IMR-90 (cell line): ENCODE measurements around the gene SIK3. TPM values are rescaled to one million over a fixed set of nuclear protein-coding genes. Genes with fewer than 3 reads are reported as not detected.
A peak's percentile ranks its signal among the peaks of the same experiment; 100 is the strongest.

Experiments
- ATAC-seq: fragments of 200-7000 bp; cut with Tn5 transposase; 2 replicates; pipeline ENCODE4 v1.9.1; 2020; ENCODE audit warnings: low read depth, mild to moderate bottlenecking, moderate library complexity
- BruUV-seq: library from RNA; stranded (reverse); fragments of 400-500 nt; replicated peaks from 2 replicates; lab custom pipeline; 2021; lab: Mats Ljungman, UMichigan
- CTCF ChIA-PET: fragments of 300-600 bp; formaldehyde crosslinking; extraction: SDS; loops from one replicate; lab custom pipeline; 2021; ENCODE audit warnings: antibody characterized with exemption; lab: Yijun Ruan, JAX
- POLR2A ChIA-PET: fragments of 300-600 bp; sonication (Branson Sonifier 250); formaldehyde crosslinking; loops from one replicate; lab custom pipeline; 2022; ENCODE audit warnings: antibody characterized with exemption; ENCODE audit not compliant: unreplicated experiment; lab: Charles Lee
- DNase-seq: peaks from one replicate; pipeline ENCODE4 v3.0.0; 2013
- H2AFZ ChIP-seq: replicated peaks from 2 replicates; pipeline ENCODE3; 2013; ENCODE audit warnings: low read length, mild to moderate bottlenecking; ENCODE audit not compliant: poor library complexity
- H2AK5ac ChIP-seq: 2 replicates; pipeline ENCODE4 v1.6.1; 2013; ENCODE audit warnings: low read depth, low read length, inconsistent platforms
- H2AK9ac ChIP-seq: replicated peaks from 2 replicates; pipeline ENCODE3; 2013; ENCODE audit warnings: mild to moderate bottlenecking, low read depth, low read length, moderate library complexity; ENCODE audit not compliant: poor library complexity
- H2BK120ac ChIP-seq: 2 replicates; pipeline ENCODE4 v1.6.1; 2013; ENCODE audit warnings: low read depth, low read length, inconsistent platforms
- H2BK15ac ChIP-seq: 3 replicates; pipeline ENCODE4 v1.6.1; 2013; ENCODE audit warnings: low read depth, low read length, inconsistent platforms
- H2BK20ac ChIP-seq: 2 replicates; pipeline ENCODE4 v1.6.1; 2013; ENCODE audit warnings: low read depth, mild to moderate bottlenecking, inconsistent platforms, low read length, moderate library complexity
- H2BK5ac ChIP-seq: 2 replicates; pipeline ENCODE4 v1.6.1; 2013; ENCODE audit warnings: mild to moderate bottlenecking, low read depth, low read length, inconsistent platforms; ENCODE audit not compliant: poor library complexity, severe bottlenecking
- H3K14ac ChIP-seq: replicated peaks from 2 replicates; pipeline ENCODE4 v1.6.1; 2013; ENCODE audit warnings: low read depth, low read length, inconsistent platforms
- H3K18ac ChIP-seq: 2 replicates; pipeline ENCODE4 v1.6.1; 2013; ENCODE audit warnings: low read depth, low read length, control low read depth
- H3K23ac ChIP-seq: 2 replicates; pipeline ENCODE4 v1.6.1; 2013; ENCODE audit warnings: low read depth, low read length, inconsistent platforms
- H3K27ac ChIP-seq: 2 replicates; pipeline ENCODE4 v1.5.1; 2013; ENCODE audit warnings: mild to moderate bottlenecking, control low read depth, low read length; ENCODE audit not compliant: insufficient read depth
- H3K27me3 ChIP-seq: 2 replicates; pipeline ENCODE4 v1.6.1; 2013; ENCODE audit warnings: low read length; ENCODE audit not compliant: control insufficient read depth, insufficient read depth
- H3K36me3 ChIP-seq: 2 replicates; pipeline ENCODE4 v1.6.1; 2013; ENCODE audit warnings: low read length, mixed read lengths; ENCODE audit not compliant: control insufficient read depth, insufficient read depth
- H3K4ac ChIP-seq: 2 replicates; pipeline ENCODE4 v1.6.1; 2013; ENCODE audit warnings: low read depth, low read length, inconsistent platforms
- H3K4me1 ChIP-seq: 2 replicates; pipeline ENCODE4 v1.6.1; 2013; ENCODE audit warnings: low read length, mixed read lengths; ENCODE audit not compliant: control insufficient read depth, insufficient read depth
- H3K4me2 ChIP-seq: 2 replicates; pipeline ENCODE4 v1.6.1; 2013; ENCODE audit warnings: low read depth, mild to moderate bottlenecking, control low read depth, low read length, moderate library complexity
- H3K4me3 ChIP-seq: 2 replicates; pipeline ENCODE4 v1.5.1; 2013; ENCODE audit warnings: low read depth, mild to moderate bottlenecking, control low read depth, low read length, moderate library complexity; ENCODE audit not compliant: insufficient read depth
- H3K56ac ChIP-seq: 2 replicates; pipeline ENCODE4 v1.6.1; 2013; ENCODE audit warnings: low read length, inconsistent platforms; ENCODE audit not compliant: insufficient read depth; ENCODE audit errors: extremely low read depth
- H3K79me1 ChIP-seq, 2 experiments: 2 replicates each; pipeline ENCODE4 v1.6.1; 2013; ENCODE audit warnings: low read length in 2 of 2, inconsistent platforms in 1 of 2, low read depth in 1 of 2
- H3K9ac ChIP-seq: 2 replicates; pipeline ENCODE4 v1.6.1; 2013; ENCODE audit warnings: low read depth, low read length, control low read depth
- H3K9me1 ChIP-seq: 2 replicates; pipeline ENCODE4 v1.6.1; 2013; ENCODE audit warnings: low read length, inconsistent platforms; ENCODE audit not compliant: insufficient read depth
- H3K9me3 ChIP-seq: 2 replicates; pipeline ENCODE4 v1.6.1; 2013; ENCODE audit warnings: low read length; ENCODE audit not compliant: control insufficient read depth, insufficient read depth
- H4K20me1 ChIP-seq: 2 replicates; pipeline ENCODE4 v1.6.1; 2013; ENCODE audit warnings: low read length, inconsistent platforms; ENCODE audit not compliant: insufficient read depth
- H4K5ac ChIP-seq: 2 replicates; pipeline ENCODE4 v1.6.1; 2013; ENCODE audit warnings: mild to moderate bottlenecking, low read depth, low read length, control low read depth
- H4K8ac ChIP-seq, 2 experiments: 2 replicates each; pipeline ENCODE4 v1.6.1; 2013; ENCODE audit warnings: low read depth in 2 of 2, low read length in 2 of 2, control low read depth in 1 of 2, inconsistent platforms in 1 of 2
- H4K91ac ChIP-seq: 2 replicates; pipeline ENCODE4 v1.6.1; 2013; ENCODE audit warnings: low read depth, low read length, inconsistent platforms; ENCODE audit not compliant: insufficient read depth
- CHD1 ChIP-seq: IDR thresholded peaks from 2 replicates; pipeline ENCODE4 v1.6.1; 2012; ENCODE audit warnings: low read depth, low read length, improper control_type of control experiment
- MAFK ChIP-seq: IDR thresholded peaks from 2 replicates; pipeline ENCODE4 v1.6.1; 2012; ENCODE audit warnings: low read depth, low read length, improper control_type of control experiment
- NFE2L2 ChIP-seq: fragments of 150-350 bp; IDR thresholded peaks from 2 replicates; pipeline ENCODE4 v1.6.1; 2016; ENCODE audit warnings: low read depth, mild to moderate bottlenecking, low read length
- RAD21 ChIP-seq: IDR thresholded peaks from 2 replicates; pipeline ENCODE4 v1.6.1; 2012; ENCODE audit warnings: low read length, improper control_type of control experiment
- USF2 ChIP-seq: fragments of 150-350 bp; IDR thresholded peaks from 2 replicates; pipeline ENCODE4 v1.6.1; 2017; ENCODE audit warnings: mild to moderate bottlenecking, antibody characterized with exemption, low read length, low read depth
- WGBS, 2 experiments: methylation state at CpG; one replicate each; pipeline versions ENCODE4 v1.1.5 to v1.1.7; 2013; ENCODE audit warnings: missing lambda C conversion rate in 2 of 2; ENCODE audit not compliant: insufficient read length in 1 of 2; ENCODE audit errors: extremely low coverage in 2 of 2; 5-methylcytosine and 5-hydroxymethylcytosine counted together
- dilution Hi-C: fragments of 300-500 bp; cut with HindIII; formaldehyde crosslinking; loops from one replicate; pipeline ENCODE4 v1.14.3; 2018; ENCODE audit warnings: low sequenced_read_pairs; ENCODE audit not compliant: unreplicated experiment
- in situ Hi-C: fragments of 300-500 bp; cut with MboI; formaldehyde crosslinking; loops from 3 replicates; pipeline ENCODE4 v1.14.3; 2019; ENCODE audit warnings: low sequenced_read_pairs, inconsistent platforms, mixed read lengths
- intact Hi-C: fragments of 100-400 bp; cut with micrococcal nuclease; formaldehyde crosslinking; loops from 2 replicates; pipeline ENCODE4 v1.10.0; 2022
- polyA plus RNA-seq, 3 experiments: library from polyadenylated mRNA; depleted of rRNA; stranded (reverse); fragments of >200 nt; gene quantifications; 2 replicates each; pipeline ENCODE4 v1.2.3, GENCODE V29; 2012; ENCODE audit warnings: low replicate concordance in 1 of 3
- total RNA-seq: library from RNA; depleted of rRNA; stranded (reverse); fragments of >200 nt; gene quantifications from 2 replicates; pipeline ENCODE4 v1.2.3, GENCODE V29; 2012

The SIK3 gene
- total and polyA plus RNA-seq, 2 of the 4 experiments (the other 2 are of a cell fraction): 8.2 to 9.1 TPM

DNA sequence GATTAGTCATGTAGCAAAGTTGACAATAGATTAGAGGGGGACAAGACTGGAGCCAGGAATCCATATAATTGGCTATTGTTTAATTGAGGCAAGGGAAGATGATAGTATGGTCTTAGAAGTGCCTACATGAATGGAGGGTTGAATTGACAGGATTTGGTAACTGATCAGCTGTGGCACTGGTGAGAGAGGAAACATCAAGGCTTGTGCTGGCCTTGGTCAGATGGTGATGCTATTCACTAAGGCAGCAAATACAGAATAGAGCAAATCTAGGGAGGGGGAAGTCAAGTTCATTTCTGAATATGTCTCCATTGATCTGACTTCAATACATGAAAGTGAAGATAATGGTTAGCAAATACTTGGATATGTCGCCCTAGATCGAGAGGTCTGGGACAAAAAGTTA lies 206.5 kb downstream of the SIK3 start:
- H3K4me3 ChIP-seq: no peak overlapping the region
- WGBS, 2 experiments: 100% methylated on average over 2 of the region's 2 CpGs; no CpG with 5 or more reads in 1 of the 2 experiments
- no peaks in the 10 kb centered on the region; a peak in 1 of 4 replicates for H3K79me1 ChIP-seq
- in situ Hi-C loops (no loop called here), dilution Hi-C loops (no loop called here), intact Hi-C loops (no loop called here)
- H3K14ac ChIP-seq: 0 out of 2 replicates have a peak overlapping the region, but pooled peaks have one; percentile 20
- H3K4me2 ChIP-seq: no peak overlapping the region
- POLR2A ChIA-PET: no interaction called here
- H2AFZ ChIP-seq: no peak overlapping the region
- no peak overlapping the region for H2AK5ac ChIP-seq
- H2BK20ac ChIP-seq: no peak overlapping the region
- no peak overlapping the region for H4K91ac ChIP-seq
- no peaks in the 10 kb centered on the region for H3K27me3 ChIP-seq
- DNase-seq: no peak
- no peak overlapping the region for H2AK9ac ChIP-seq
- no peak overlapping the region for H3K9ac ChIP-seq
- no peak overlapping the region for H4K5ac ChIP-seq
- H2BK5ac ChIP-seq: no peak overlapping the region
- TF ChIP-seq RAD21 (no peak), USF2 (no peak), CHD1 (no peak), MAFK (no peak), NFE2L2 (no peak)
- H3K56ac ChIP-seq: no peak overlapping the region
- 0 out of 4 replicates have a peak overlapping the region, but pooled peaks of 1 of the 2 experiments have one; percentile 4 for H4K8ac ChIP-seq
- no peaks in the 10 kb centered on the region for H4K20me1 ChIP-seq
- H3K4ac ChIP-seq: no peak overlapping the region
- no TSS peak for BruUV-seq
- H3K18ac ChIP-seq: no peak overlapping the region
- peaks cover 5% of the 10 kb centered on the region; the same call in 1 of the 2 replicates for H3K9me1 ChIP-seq
- H3K4me1 ChIP-seq: peaks cover 7% of the 10 kb centered on the region
- no peak for ATAC-seq
- H3K27ac ChIP-seq: no peak overlapping the region
- H3K9me3 ChIP-seq: no peaks in the 10 kb centered on the region
- no peak overlapping the region for H3K23ac ChIP-seq
- H3K36me3 ChIP-seq: peaks cover 14% of the 10 kb centered on the region
- CTCF ChIA-PET: no interaction called here
- H2BK120ac ChIP-seq: no peak overlapping the region
- no peak overlapping the region for H2BK15ac ChIP-seq
